Mononuclear cell (primary cell): Measurements from ENCODE around the gene PTPRM. TPM values are rescaled to one million over a fixed set of nuclear protein-coding genes. Genes with fewer than 3 reads are reported as not detected.

ENCODE experiments used
- H3K27me3 ChIP-seq: 2 replicates; pipeline ENCODE4 v1.6.0; 2011; ENCODE audit warnings: low read length, control low read depth; ENCODE audit not compliant: insufficient read depth
- H3K4me1 ChIP-seq: 2 replicates; pipeline ENCODE4 v1.5.1; 2011; ENCODE audit warnings: mild to moderate bottlenecking, low read length, control low read depth; ENCODE audit not compliant: insufficient read depth
- H3K4me3 ChIP-seq: 2 replicates; pipeline ENCODE4 v1.5.1; 2011; ENCODE audit warnings: mild to moderate bottlenecking, low read length, moderate library complexity
- H3K9me3 ChIP-seq: 2 replicates; pipeline ENCODE4 v1.5.1; 2011; ENCODE audit warnings: low read depth, mild to moderate bottlenecking, control low read depth, low read length
- total RNA-seq: library from RNA; depleted of rRNA; stranded (reverse); fragments of >200 nt; gene quantifications from one replicate; pipeline ENCODE4 v1.2.3, GENCODE V29; 2012

The PTPRM gene
- total RNA-seq, 1 donor, result 8.0 TPM

GRCh38 chr18:8341481-8342230 lies 774.5 kb downstream of the PTPRM start:
- Histone ChIP-seq H3K4me1 (no peaks in the 10 kb centered on the region), H3K27me3 (no peaks in the 10 kb centered on the region), H3K4me3 (no peak overlapping the region), H3K9me3 (no peaks in the 10 kb centered on the region)

- H3K27me3 ChIP-seq, result no peaks in the 10 kb centered on the region
- no peaks in the 10 kb centered on the region for H3K9me3 ChIP-seq
- no peaks in the 10 kb centered on the region for H3K4me1 ChIP-seq
- H3K4me3 ChIP-seq, result no peak overlapping the region
These were observed 781.1 kb downstream of the PTPRM start for GRCh38 chr18:8348051-8348720.

GRCh38 chr18:8349608-8350323 lies 782.6 kb downstream of the PTPRM start:
- H3K9me3 ChIP-seq, result no peaks in the 10 kb centered on the region
- no peak overlapping the region for H3K4me3 ChIP-seq
- H3K4me1 ChIP-seq, result no peaks in the 10 kb centered on the region
- no peaks in the 10 kb centered on the region for H3K27me3 ChIP-seq

GRCh38 chr18:8350628-8351027 lies 783.5 kb downstream of the PTPRM start:
- H3K27me3 ChIP-seq, result no peaks in the 10 kb centered on the region
- H3K4me1 ChIP-seq, result no peaks in the 10 kb centered on the region
- H3K9me3 ChIP-seq, result no peaks in the 10 kb centered on the region
- H3K4me3 ChIP-seq, result no peak overlapping the region

GRCh38 chr18:8351161-8351560 lies 784.0 kb downstream of the PTPRM start:
- Histone ChIP-seq H3K4me1 (no peaks in the 10 kb centered on the region), H3K9me3 (no peaks in the 10 kb centered on the region), H3K27me3 (no peaks in the 10 kb centered on the region), H3K4me3 (no peak overlapping the region)

GRCh38 chr18:8354304-8354703 lies 787.2 kb downstream of the PTPRM start:
- no peaks in the 10 kb centered on the region for H3K27me3 ChIP-seq
- no peaks in the 10 kb centered on the region for H3K4me1 ChIP-seq
- no peaks in the 10 kb centered on the region for H3K9me3 ChIP-seq
- no peak overlapping the region for H3K4me3 ChIP-seq

GRCh38 chr18:8356001-8356400 lies 788.9 kb downstream of the PTPRM start:
- no peak overlapping the region for H3K4me3 ChIP-seq
- no peaks in the 10 kb centered on the region for H3K4me1 ChIP-seq

GRCh38 chr18:8357320-8357719 lies 790.2 kb downstream of the PTPRM start:
- Histone ChIP-seq H3K9me3 (no peaks in the 10 kb centered on the region), H3K4me1 (no peaks in the 10 kb centered on the region), H3K27me3 (no peaks in the 10 kb centered on the region), H3K4me3 (no peak overlapping the region)

More at GRCh38 chr18:8356001-8356400, 788.9 kb downstream of the PTPRM start:
- Histone ChIP-seq H3K27me3 (no peaks in the 10 kb centered on the region), H3K9me3 (no peaks in the 10 kb centered on the region)

GRCh38 chr18:8358033-8358765 lies 791.1 kb downstream of the PTPRM start:
- H3K27me3 ChIP-seq, result no peaks in the 10 kb centered on the region
- H3K4me1 ChIP-seq, result no peaks in the 10 kb centered on the region
- no peaks in the 10 kb centered on the region for H3K9me3 ChIP-seq
- no peak overlapping the region for H3K4me3 ChIP-seq

GRCh38 chr18:8359076-8359475 lies 792.0 kb downstream of the PTPRM start:
- Histone ChIP-seq H3K4me1 (no peaks in the 10 kb centered on the region), H3K27me3 (no peaks in the 10 kb centered on the region), H3K9me3 (no peaks in the 10 kb centered on the region), H3K4me3 (no peak overlapping the region)

- no peaks in the 10 kb centered on the region for H3K9me3 ChIP-seq
- H3K27me3 ChIP-seq, result no peaks in the 10 kb centered on the region
- no peak overlapping the region for H3K4me3 ChIP-seq
- H3K4me1 ChIP-seq, result no peaks in the 10 kb centered on the region
These were observed 792.4 kb downstream of the PTPRM start for GRCh38 chr18:8359481-8359880.

GRCh38 chr18:8361941-8362471 lies 794.9 kb downstream of the PTPRM start:
- H3K4me1 ChIP-seq, result no peaks in the 10 kb centered on the region
- no peak overlapping the region for H3K4me3 ChIP-seq
- no peaks in the 10 kb centered on the region for H3K9me3 ChIP-seq
- H3K27me3 ChIP-seq, result peaks cover 9% of the 10 kb centered on the region

GRCh38 chr18:8362863-8363262 lies 795.7 kb downstream of the PTPRM start:
- Histone ChIP-seq H3K4me1 (no peaks in the 10 kb centered on the region), H3K9me3 (no peaks in the 10 kb centered on the region), H3K27me3 (peaks cover 16% of the 10 kb centered on the region), H3K4me3 (no peak overlapping the region)

GRCh38 chr18:8364385-8364784 lies 797.3 kb downstream of the PTPRM start:
- Histone ChIP-seq H3K27me3 (peaks cover 25% of the 10 kb centered on the region), H3K4me1 (no peaks in the 10 kb centered on the region), H3K9me3 (no peaks in the 10 kb centered on the region), H3K4me3 (no peak overlapping the region)

- no peaks in the 10 kb centered on the region for H3K9me3 ChIP-seq
- no peaks in the 10 kb centered on the region for H3K4me1 ChIP-seq
- peaks cover 25% of the 10 kb centered on the region for H3K27me3 ChIP-seq
- H3K4me3 ChIP-seq, result no peak overlapping the region
These were observed 797.9 kb downstream of the PTPRM start for GRCh38 chr18:8365006-8365405.
